Activated CD8-positive, alpha-beta memory T cell treated with anti-CD3 and anti-CD28 coated beads for 48 hours (primary cell): ENCODE measurements around the gene CARD9.

Experiments
- DNase-seq, 3 experiments: peaks; one replicate each; pipeline ENCODE4 v3.0.0-alpha.2; 2020; ENCODE audit warnings: low read depth in 2 of 3, low spot score in 2 of 3

Gene CARD9

GRCh38 chr9:136351252-136351800, 22.1 kb downstream of the CARD9 start:
- DNase-seq = no peak

DNA sequence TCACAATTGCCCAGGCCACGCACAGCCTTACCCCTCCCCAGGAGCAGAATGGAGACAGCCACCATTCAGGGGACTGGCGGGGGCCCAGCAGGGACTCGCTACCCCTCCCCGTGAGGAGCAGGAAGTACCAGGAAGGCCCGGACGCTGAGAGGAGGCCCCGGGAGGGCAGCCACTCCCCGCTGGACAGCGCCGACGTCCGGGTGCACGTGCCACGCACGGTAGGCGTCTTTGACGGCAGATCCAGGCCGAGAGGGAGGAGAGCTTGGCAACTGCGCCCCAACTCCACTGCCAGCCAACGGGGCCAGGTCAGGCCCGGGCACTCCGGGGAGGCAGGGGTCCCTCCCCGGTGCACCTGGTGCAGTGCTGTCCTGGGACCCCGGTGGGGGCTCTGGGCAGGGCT, 23.9 kb downstream of the CARD9 start:
- DNase-seq = no peak

GRCh38 chr9:136348691-136349090, 24.8 kb downstream of the CARD9 start:
- no peak for DNase-seq

- no peak for DNase-seq
These were observed 25.8 kb downstream of the CARD9 start for GRCh38 chr9:136347472-136348256.

DNA sequence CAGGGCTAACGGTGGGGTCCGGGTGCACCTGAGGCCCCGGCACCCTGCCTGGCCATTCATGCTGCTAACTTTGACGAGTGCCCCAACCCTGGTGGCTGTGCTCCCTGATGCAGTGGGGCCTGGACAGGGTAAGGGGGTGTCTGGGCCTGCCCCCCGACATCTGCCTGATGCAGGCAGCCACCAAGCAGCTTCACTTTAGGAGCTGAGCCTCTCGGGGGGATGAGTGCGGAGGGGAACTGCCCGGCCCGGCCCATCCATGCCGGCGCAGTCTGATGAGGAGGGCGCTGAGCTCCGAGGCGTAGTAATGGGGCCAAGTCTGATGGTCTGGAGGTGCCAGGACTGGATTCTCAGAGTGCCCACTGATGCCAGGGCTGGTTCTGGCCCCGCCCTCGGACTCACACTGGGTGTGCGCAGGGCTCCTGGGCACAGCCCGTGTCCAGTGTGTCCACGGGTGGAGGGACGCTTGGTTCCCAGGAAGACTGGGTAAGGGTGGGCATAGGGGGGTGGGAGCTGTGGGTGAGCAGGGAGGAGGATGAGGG, 26.5 kb downstream of the CARD9 start:
- no peak for DNase-seq

DNA sequence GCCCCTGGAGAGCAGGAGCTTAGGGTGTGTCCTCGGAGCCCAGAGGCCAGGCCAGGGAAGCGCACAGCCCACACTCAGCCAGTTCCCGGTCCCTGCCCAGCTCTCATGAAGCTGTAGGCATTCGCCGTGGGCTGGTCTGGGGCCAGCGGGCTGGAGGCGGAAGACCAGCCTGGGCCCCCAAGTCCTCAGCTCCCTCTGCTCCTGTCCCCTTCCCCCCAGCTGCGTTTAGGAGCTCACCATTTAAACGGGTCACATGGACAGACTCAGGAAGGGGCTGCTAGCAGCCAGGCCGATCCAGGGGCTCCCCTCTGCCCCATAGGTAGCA, 27.4 kb downstream of the CARD9 start:
- no peak for DNase-seq

GRCh38 chr9:136345281-136346156, 27.9 kb downstream of the CARD9 start:
- DNase-seq = no peak

DNA sequence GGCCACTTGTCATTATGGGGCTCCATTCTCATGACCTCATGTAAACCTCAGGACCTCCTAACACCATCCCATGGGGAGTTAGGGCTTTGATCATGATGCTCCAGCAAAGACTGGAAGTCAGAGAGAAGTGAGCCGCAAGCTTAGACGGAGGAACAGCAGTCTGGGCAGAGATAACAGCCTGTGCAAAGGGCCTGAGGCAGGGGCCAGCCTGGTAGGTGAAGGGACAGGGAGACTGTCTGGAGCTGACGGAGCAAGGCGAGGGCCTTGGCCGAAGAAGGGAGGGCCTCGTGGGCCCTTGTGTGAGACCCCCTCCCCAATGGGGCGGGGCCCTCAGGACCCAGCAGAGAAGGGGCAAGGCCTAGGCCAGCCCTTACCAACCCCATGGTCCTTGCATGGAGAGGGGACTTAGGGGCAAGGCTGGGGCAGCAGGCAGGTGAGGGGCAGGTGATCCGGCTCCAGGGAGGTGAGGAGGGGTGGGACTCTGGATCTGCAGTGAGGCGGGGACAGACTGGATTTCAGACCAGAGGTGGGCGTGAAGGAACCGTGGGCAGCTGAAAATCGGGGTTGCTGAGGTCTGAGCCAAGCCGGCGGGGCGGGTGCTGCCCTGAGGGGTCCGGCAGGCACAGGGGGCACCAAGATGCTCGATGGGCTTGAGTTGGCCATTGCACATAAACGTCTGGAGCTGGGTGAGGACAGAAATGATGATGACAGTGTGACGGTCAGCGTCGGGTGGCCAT, 28.8 kb downstream of the CARD9 start:
- no peak for DNase-seq

DNA sequence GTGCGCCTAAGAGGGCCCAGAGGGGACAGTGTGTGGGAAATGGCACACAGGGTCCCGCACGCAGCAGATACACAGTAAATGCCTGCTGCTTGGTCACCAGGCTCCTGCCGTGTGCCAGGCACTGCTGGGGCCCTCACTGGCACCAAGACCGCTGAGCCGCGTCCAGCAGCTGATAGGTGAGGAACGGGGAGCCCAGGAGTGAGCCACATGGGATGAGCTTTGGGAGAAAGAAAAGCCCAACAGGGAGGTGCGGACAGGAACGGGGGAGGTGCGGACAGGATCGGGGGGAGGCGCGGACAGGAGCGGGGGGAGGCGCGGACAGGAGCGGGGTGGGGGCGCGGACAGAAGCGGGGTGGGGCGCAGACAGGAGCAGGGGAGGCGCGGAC, 29.6 kb downstream of the CARD9 start:
- DNase-seq = no peak

- DNase-seq = no peak
These were observed 30.2 kb downstream of the CARD9 start for GRCh38 chr9:136343121-136343883.

DNA sequence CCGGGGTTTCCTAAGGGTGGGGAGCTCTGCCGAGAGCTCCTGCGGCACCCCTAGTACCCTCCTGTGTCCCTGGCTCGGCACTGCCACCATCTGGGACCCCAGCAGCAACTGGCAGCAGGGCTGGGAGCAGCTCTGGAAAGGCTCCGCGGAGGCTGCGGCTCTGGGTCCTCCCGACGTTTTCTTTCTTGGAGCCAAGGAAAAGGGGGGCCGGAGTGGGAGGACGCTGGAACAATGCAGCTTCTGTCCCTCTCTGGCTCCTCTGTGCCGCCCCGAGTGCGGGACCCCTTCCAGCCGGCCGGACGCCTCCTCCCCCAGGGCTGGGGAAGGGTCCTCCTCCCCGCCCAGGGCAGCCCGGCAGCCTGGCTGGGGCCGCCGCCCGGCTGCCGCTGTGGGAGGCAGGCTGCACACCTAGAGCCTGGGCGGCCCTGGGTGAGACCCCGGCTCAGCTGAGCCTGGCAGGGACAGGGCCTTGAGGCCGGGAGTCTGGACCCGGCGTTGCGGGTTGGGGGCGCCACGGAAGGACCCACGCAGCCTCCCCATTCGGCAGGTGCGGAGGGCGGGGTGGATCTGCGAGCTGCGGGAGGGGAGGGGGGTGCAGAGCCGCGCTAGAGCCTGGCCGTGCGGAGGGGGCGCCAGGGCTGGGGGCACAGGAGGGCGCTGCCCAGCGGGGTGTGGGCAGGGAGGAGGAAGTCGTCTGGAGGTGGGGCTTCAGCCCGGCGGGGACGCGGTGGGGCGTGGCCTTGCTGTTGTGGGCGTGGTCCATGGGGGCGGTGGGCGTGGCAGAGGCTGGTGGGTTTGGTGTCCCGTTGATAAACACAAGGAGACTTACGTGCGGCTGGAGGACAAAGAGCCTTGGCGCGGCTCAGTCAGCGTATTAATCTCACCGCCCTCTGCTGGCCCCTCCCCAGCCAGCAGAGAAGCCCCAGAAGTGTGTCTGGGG, 31.0 kb downstream of the CARD9 start:
- DNase-seq = peak; percentile 37 to 58 (median 47)

DNA sequence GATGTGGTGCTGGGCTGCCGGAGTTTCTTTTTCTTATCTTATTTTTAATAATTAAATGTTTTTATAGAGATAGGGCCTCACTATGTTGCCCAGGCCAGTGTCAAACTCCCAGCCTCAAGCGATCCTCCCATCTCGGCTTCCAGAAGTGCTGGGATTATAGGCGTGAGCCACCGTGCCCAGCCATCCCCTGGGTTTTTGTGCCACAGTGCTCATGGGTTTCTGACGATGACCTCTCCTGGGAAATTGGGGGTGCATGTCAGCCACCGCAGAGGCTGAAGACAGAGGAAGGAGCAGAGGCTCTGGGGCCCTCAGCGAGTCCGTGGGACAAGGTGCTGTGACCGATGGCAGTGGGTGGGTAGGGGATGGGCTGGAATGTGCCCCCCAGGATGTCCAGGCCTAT, 31.7 kb downstream of the CARD9 start:
- DNase-seq = no peak

GRCh38 chr9:136341042-136341655, 32.3 kb downstream of the CARD9 start:
- DNase-seq = no peak

DNA sequence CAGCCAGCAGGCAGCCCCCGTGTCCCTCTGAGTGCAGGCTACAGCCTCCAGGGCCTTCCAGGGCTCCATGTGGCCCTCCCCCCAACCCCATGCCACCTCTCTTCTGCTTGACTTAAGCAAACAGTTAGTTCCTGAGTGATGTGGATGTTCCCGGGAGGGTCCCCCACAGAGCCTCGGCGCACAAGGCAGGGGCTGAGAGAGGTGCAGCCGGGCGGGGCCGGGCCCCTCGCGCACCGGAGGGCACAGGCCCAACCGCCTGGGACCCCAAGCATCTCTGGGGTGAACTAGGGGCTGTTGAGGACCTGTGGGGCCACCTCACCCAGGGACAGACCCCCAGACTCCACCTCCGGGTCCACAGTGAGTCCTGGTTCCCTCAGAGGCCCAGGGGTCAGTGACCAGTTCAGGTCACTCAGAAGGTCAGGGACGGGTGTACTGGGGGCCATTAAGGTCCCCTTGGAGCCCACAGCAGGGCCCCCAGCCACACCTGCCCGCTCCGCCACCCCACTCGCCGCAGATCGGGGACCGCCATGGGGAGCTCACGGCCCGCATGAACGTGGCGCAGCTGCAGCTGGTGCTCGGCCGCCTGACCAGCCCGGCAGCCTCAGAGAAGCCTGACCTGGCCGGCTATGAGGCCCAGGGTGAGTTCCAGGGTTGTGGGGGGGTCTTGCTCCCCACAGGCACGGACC, 33.0 kb downstream of the CARD9 start:
- no peak for DNase-seq

DNA sequence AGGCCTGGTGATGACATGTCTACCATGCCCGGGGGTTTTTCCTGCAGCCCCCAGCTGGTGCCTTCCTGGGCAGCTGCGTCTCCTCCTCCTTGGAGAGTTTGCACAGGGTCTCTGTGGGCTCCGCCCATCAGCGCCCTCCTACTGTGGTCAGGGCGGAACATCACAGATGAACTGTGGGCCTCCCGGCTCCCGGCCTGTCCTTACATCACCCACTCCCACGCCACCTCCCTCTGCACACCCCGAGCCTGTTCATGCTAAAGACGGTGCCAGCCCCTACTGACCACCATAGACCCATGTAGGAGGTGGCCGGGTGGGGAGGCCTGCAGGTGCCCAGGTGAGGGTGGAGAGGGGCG, 33.5 kb downstream of the CARD9 start:
- DNase-seq = no peak

DNA sequence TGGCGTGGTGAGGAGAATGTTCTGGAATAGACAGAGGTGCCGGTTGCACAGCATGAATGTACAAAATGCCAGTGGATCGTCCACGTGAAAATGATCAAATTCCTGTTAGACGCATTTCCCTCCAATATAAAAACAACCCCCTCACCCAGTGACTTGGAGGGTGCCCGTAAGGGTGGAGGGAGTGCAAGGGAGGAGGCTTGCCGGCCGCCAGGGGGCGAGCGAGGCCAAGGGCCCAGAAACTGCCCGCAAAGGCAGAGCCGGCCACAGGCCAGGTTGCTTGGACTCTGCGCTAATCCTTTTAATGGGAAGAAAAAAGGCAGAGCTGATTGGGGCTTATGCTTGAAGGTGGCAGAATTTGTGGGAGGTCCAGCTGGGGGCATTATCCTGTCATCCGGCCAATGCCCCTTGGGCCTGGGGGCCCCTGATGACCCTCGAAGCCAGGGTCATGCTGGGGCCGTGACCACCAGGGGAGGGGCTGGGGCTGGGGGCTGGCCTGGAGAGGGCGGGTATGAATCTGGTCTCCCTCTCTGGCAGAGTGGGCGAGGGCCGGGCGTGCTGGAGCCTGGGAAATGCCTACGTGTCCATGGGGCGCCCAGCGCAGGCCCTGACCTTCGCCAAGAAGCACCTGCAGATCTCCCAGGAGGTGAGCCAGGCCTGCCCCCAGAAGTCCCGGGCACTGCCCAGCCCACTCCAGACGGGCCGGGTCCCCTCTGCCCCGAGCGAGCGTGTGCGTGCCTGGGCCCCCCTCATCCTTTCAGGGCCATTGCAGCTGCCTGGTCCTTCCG, 34.1 kb downstream of the CARD9 start:
- DNase-seq = no peak

- no peak for DNase-seq
These were observed 35.0 kb downstream of the CARD9 start for GRCh38 chr9:136338511-136338910.
